Choroid plexus epithelial cell (primary cell): ENCODE data around the gene ASIC3.

ENCODE experiments used
- DNase-seq: peaks from one replicate; pipeline ENCODE4 v3.0.0-alpha.2; 2010; ENCODE audit warnings: low read depth
- H3K4me3 ChIP-seq: 2 replicates; pipeline ENCODE4 v1.5.1; 2011; ENCODE audit warnings: low read depth, mild to moderate bottlenecking, control low read depth, low read length, moderate library complexity
- TF ChIP-seq, protein P1 (sequence below): conservative IDR thresholded peaks from 2 replicates; pipeline ENCODE4 v1.5.1; 2011; ENCODE audit warnings: low read depth, mild to moderate bottlenecking, control low read depth, inconsistent platforms, low read length, moderate library complexity

ASIC3 gene

DNA sequence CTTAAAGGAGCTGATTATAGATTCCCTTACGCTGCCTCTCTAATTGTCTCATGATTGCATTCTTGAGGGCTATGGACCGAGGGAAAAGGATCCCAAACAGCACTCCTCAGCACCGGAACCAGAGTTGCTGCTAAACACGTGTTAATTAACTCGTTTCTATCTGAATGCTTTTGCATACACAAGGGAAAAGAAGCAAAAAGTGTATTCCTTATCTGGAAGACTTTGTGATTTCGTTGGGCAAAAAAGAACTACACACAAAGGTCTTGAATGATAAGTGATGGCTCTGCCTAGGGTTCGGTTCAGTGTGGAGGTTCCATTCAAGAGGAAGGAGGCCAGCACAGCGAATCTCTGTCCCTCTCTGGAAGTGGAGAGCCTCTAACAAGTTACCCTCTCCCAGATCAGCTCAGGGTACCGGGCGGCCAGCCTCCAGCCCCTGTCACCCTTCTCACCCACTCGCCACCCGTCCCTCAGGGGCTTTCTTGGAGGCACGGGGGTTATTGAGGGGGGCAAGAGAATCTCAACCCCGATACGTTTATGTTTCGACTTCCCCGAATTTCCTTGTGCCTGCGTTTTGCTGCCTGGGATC lies 10.5 kb downstream of the ASIC3 start:
- TF ChIP-seq, protein P1, sequence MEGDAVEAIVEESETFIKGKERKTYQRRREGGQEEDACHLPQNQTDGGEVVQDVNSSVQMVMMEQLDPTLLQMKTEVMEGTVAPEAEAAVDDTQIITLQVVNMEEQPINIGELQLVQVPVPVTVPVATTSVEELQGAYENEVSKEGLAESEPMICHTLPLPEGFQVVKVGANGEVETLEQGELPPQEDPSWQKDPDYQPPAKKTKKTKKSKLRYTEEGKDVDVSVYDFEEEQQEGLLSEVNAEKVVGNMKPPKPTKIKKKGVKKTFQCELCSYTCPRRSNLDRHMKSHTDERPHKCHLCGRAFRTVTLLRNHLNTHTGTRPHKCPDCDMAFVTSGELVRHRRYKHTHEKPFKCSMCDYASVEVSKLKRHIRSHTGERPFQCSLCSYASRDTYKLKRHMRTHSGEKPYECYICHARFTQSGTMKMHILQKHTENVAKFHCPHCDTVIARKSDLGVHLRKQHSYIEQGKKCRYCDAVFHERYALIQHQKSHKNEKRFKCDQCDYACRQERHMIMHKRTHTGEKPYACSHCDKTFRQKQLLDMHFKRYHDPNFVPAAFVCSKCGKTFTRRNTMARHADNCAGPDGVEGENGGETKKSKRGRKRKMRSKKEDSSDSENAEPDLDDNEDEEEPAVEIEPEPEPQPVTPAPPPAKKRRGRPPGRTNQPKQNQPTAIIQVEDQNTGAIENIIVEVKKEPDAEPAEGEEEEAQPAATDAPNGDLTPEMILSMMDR, result no peak
- H3K4me3 ChIP-seq, result peak overlapping the region; percentile 78
- peak; percentile 66 for DNase-seq

DNA sequence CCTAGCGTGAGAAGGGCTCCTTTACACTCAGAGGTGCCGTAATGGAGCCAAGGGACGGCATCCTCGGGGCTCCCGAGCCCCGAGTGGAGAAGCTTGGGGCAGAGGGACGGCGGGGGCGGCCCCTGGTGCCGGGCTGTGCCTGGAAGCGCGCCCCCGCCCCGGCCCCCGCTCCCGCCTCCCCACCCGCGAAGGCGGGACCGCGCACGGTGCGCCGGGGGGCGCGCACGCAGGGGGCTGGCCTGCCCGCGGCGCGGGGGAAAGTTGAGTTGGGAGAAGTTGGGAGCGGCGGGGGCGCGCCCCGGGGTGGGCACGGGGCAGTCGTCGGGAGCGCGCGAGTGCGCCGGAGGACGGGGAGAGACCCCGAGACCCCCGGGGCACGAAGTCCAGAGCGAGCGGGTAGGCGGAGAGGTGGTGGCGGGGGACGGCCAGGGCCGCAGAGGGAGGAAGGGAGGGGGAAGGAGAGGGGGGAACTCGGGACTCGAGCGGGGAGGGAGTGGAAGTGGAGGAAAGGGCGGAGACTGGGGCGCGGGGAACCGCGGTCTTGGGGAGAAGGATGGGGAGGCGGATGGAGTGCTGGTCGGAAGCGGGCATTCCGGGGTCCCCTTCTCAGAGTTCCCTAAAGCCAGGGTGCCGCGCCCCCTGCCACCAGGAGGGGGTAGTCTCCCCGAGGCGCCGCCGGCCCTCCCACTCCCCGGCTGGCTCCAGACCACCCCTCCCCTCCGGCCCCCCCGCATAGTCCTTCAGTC lies 11.2 kb downstream of the ASIC3 start, which contains the start of gene SLC4A2:
TSS of gene SLC4A2 (plus strand) at position 223 of the 746 bp plus-strand sequence. CDS start 2,399 bp downstream, outside the sequence.
- H3K4me3 ChIP-seq, result peak within 1 kb of the TSS; percentile 78
- TF ChIP-seq, protein P1, result peak; percentile 62
- peak; percentile 74 for DNase-seq

DNA sequence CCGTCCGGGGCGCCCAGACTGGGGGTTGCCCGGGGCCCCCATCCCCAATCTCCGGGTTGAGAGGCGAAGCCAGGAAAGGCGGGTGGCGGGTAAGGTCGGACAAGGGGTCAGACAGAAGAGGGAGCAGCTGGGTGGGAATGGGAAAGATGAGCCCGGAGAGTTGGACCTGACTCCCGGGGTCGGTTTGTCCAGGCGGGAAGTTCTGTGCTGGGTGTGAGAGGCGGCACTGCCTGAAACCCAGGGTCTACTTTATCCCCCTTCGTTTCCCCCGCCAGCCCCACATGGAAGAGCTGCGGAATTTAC lies 11.7 kb downstream of the ASIC3 start:
- no peak for DNase-seq
- H3K4me3 ChIP-seq, result peak overlapping the region; percentile 77
- TF ChIP-seq, protein P1, result no peak

DNA sequence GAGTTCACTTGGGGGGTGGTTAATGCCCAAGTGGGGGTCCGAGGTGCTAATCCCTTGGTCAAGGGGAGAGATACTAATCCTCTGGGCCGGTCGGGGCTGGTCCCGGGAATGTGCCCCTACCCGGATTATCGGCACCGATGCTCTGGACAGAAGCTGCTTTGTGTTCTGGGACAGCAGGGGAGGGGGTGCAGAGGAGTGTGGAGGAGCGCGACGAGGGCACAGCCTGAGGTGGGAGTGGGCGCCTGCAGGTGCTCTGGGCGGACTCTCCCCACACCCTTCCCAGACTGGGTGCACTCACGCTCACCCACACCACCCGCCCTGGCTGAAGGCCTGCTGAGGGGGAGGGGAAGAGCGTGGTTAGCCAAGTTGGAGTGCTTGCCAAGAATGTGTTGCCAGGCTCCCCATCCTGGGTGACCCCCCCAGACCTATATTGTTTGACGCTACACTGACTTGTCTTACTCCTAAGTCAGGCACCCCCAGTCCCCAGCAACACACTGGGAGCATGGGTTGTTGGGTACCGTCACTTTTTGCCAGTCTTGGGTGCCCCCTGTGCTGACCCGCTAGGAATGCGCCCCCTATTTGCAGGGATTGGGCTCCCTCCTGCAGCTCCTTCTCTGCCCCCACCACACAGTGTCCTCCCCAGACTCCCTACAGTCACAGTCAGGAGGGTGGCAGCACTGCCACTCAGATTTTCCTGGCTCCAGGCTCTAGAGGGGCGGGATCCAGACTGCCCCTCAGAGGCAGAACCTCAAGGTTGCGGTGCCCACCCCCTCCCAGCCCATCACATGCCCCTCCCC lies 12.3 kb downstream of the ASIC3 start:
- H3K4me3 ChIP-seq, result peak overlapping the region; percentile 77
- peak; percentile 44 for DNase-seq
- TF ChIP-seq, protein P1, result peak; percentile 29

DNA sequence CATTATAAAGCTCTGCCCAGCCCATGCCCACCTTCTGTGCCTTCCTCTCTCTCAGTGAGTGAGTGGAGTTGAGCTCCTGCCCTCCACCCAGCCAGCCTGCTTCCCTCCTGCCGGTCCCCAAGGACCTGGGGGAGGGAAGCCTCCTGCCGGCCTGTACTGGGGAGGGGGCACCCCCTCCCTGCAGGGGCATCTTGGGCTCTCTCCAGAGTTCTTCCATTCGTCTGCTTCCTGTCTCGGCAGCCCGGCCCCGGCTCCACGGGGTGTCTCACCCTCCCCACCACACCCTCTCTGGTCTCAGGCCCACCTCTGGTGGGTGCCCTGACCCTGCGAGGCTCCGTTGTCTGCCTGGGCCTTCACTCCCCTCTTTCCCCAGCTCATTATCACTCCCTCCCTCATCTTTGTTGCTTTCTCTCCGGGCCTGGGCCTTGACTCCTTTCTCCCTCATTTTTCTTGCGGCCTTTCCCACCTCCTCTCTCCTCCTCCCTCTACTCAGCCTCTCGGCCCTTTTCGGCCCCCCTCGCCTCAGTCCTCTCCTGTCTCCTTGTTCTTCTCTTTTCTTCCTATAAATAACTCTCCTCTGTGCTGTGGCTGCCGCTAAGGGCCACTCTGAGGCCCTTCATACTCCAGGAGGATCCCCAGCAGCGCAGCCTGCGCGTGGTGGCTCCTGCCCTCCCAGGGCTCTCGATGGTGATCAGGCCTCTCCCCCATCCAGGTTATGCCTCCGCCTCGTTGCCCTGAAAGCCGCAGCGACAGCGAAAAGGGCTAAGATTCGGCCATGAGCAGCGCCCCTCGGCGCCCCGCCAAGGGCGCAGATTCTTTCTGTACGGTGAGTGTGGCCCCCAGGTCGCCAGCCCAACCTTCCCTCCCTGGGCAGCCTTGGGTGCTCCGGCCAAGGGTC lies 13.1 kb downstream of the ASIC3 start:
- TF ChIP-seq, protein P1, result no peak
- H3K4me3 ChIP-seq, result peak overlapping the region; percentile 77
- peak; percentile 52 for DNase-seq

DNA sequence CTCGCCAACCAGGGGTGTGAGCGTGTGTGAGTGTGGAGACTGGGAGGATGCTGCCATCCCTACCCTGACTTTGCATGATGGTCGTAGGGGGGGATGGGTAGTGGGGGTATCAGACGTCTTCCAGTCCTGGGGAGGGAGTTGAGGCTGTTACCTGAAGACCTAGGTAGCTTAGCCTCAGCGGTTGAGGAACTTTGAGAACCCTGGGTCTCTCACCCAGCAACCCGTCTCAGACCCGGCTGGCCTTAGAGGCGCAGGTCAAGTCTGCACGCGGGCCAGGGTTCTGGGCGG lies 13.7 kb downstream of the ASIC3 start:
- peak overlapping the region; percentile 77 for H3K4me3 ChIP-seq
- TF ChIP-seq, protein P1, result no peak

More for the DNA sequence above, 13.7 kb downstream of the ASIC3 start:
- no peak for DNase-seq
